Stimulated activated CD8-positive, alpha-beta memory T cell treated with anti-CD3 and anti-CD28 coated beads, Interleukin-4, amount 100 ng/mL, for 48 hours (primary cell): ENCODE results near the gene CPPED1.

Experiments
- DNase-seq: peaks from one replicate; pipeline ENCODE4 v3.0.0-alpha.2; 2020

CPPED1 gene

GRCh38 chr16:12678983-12679382 lies 124.7 kb downstream of the CPPED1 start:
- no peak for DNase-seq

- DNase-seq: no peak
These were observed 126.2 kb downstream of the CPPED1 start for GRCh38 chr16:12677502-12677901.

GRCh38 chr16:12675852-12676251 lies 127.8 kb downstream of the CPPED1 start:
- DNase-seq: no peak

GRCh38 chr16:12675046-12675445 lies 128.6 kb downstream of the CPPED1 start:
- no peak for DNase-seq

- no peak for DNase-seq
These were observed 129.2 kb downstream of the CPPED1 start for GRCh38 chr16:12674524-12674923.

- no peak for DNase-seq
These were observed 129.6 kb downstream of the CPPED1 start for GRCh38 chr16:12674071-12674470.

GRCh38 chr16:12673466-12673865 lies 130.2 kb downstream of the CPPED1 start:
- no peak for DNase-seq

GRCh38 chr16:12672986-12673385 lies 130.7 kb downstream of the CPPED1 start:
- no peak for DNase-seq

- no peak for DNase-seq
These were observed 133.8 kb downstream of the CPPED1 start for GRCh38 chr16:12669908-12670307.

- no peak for DNase-seq
These were observed 135.8 kb downstream of the CPPED1 start for GRCh38 chr16:12667909-12668308.

GRCh38 chr16:12664164-12664733 lies 139.4 kb downstream of the CPPED1 start:
- no peak for DNase-seq

- peak; percentile 43 for DNase-seq
These were observed 142.0 kb downstream of the CPPED1 start for GRCh38 chr16:12661656-12662172.

GRCh38 chr16:12659871-12660270 lies 143.8 kb downstream of the CPPED1 start:
- no peak for DNase-seq

- DNase-seq: no peak
These were observed 145.2 kb downstream of the CPPED1 start for GRCh38 chr16:12658506-12658905.

GRCh38 chr16:12655537-12655936 lies 148.2 kb downstream of the CPPED1 start:
- no peak for DNase-seq

GRCh38 chr16:12653820-12654392 lies 149.8 kb downstream of the CPPED1 start:
- no peak for DNase-seq

GRCh38 chr16:12652924-12653323 lies 150.8 kb downstream of the CPPED1 start:
- DNase-seq: no peak

GRCh38 chr16:12651765-12652512 lies 151.7 kb downstream of the CPPED1 start:
- no peak for DNase-seq

- no peak for DNase-seq
These were observed 154.3 kb downstream of the CPPED1 start for GRCh38 chr16:12649356-12649755.

- DNase-seq: peak; percentile 45
These were observed 157.0 kb downstream of the CPPED1 start for GRCh38 chr16:12646490-12647274.

GRCh38 chr16:12646098-12646489 lies 157.6 kb downstream of the CPPED1 start:
- DNase-seq: no peak

GRCh38 chr16:12643034-12643455 lies 160.6 kb downstream of the CPPED1 start:
- no peak for DNase-seq

- peak; percentile 10 for DNase-seq
These were observed 164.6 kb downstream of the CPPED1 start for GRCh38 chr16:12639044-12639443.
